SH-SY5Y (cell line): Measurements from ENCODE around the gene VWA3B.

ENCODE experiments used
- GATA2 ChIP-seq: IDR thresholded peaks from 2 replicates; pipeline ENCODE4 v1.6.1; 2011; ENCODE audit warnings: mild to moderate bottlenecking, low read depth, low read length
- GATA3 ChIP-seq: IDR thresholded peaks from 2 replicates; pipeline ENCODE4 v1.6.1; 2011; ENCODE audit warnings: low read depth, mild to moderate bottlenecking, low read length, moderate library complexity

DNA sequence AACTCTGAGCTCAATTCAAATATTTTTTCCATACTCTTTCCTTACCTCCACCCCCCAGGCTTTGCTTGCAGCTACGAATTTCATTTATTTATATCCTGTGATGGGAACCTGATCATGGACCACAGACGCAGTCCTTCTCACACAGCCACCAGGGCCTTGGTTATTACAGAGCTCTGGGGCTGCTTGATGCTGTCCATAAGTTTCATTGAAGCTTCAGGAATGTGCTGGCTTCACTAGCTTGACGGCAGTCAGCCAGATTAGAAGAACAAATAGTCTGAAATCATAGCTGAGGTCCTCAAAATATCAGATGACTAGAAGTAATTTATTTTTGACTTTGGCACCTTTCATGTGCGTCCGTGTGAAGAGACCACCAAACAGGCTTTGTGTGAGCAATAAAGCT is 104.9 kb downstream of the VWA3B start:
- TF ChIP-seq GATA3, result no peak
- TF ChIP-seq GATA2, result no peak
